Measurements from ENCODE around the gene AKAP7.

GRCh38 chr6:131231891-131232290 lies 96.6 kb downstream of the AKAP7 start:
- no peak for TF ChIP-seq CTCF (IDR thresholded peaks at IDR 0.05)
- no peak for TF ChIP-seq POLR2A (IDR thresholded peaks at IDR 0.05)

All from esophagus squamous epithelium (tissue), 4 donors.